Type B pancreatic cell (in vitro differentiated cells): ENCODE results near the gene PRDM15. TPM values are rescaled to one million over a fixed set of nuclear protein-coding genes. Genes with fewer than 3 reads are reported as not detected.
A peak's percentile ranks its signal among the peaks of the same experiment; 100 is the strongest.

Experiments
- DNase-seq: peaks from one replicate; pipeline ENCODE4 v3.0.0; 2021; ENCODE audit warnings: mixed read lengths; ENCODE audit not compliant: unreplicated experiment; ENCODE audit errors: extremely low spot score
- H3K27ac Mint-ChIP-seq: 2 replicates; pipeline ENCODE4 v1.8.0; 2021; ENCODE audit warnings: mild to moderate bottlenecking, mixed read lengths
- H3K27me3 Mint-ChIP-seq: 2 replicates; pipeline ENCODE4 v1.8.0; 2021; ENCODE audit warnings: mixed read lengths
- H3K36me3 Mint-ChIP-seq: 2 replicates; pipeline ENCODE4 v1.8.0; 2021; ENCODE audit warnings: mixed read lengths
- H3K4me1 Mint-ChIP-seq: one replicate; pipeline ENCODE4 v1.8.0; 2021; ENCODE audit warnings: mixed read lengths; ENCODE audit not compliant: unreplicated experiment
- H3K4me3 Mint-ChIP-seq: 2 replicates; pipeline ENCODE4 v1.8.0; 2021; ENCODE audit warnings: mild to moderate bottlenecking, mixed read lengths
- H3K9me3 Mint-ChIP-seq: 2 replicates; pipeline ENCODE4 v1.8.0; 2021; ENCODE audit warnings: mixed read lengths
- total RNA-seq: library from RNA; stranded (reverse); gene quantifications from 2 replicates; pipeline ENCODE4 v1.2.1, GENCODE V29; 2021; ENCODE audit warnings: low replicate concordance
- TF ChIP-seq, protein P1 (sequence below): fragments of 200-600 bp; sonication (generic); conservative IDR thresholded peaks from 2 replicates; pipeline ENCODE4 v1.5.0; 2021; ENCODE audit warnings: antibody characterized with exemption, mild to moderate bottlenecking

Gene PRDM15
- total RNA-seq, 1 donor from 2014 or later, result 8.8 TPM

GRCh38 chr21:41764558-41765419 lies 114.4 kb downstream of the PRDM15 start:
- DNase-seq, result no peak
- Mint-ChIP-seq H3K27me3 (peaks cover 72% of the 10 kb centered on the region), H3K4me3 (peak overlapping the region; percentile 91), H3K4me1 (peaks cover 60% of the 10 kb centered on the region), H3K9me3 (no peaks in the 10 kb centered on the region), H3K27ac (peak overlapping the region; percentile 89), H3K36me3 (no peaks in the 10 kb centered on the region)
- TF ChIP-seq, protein P1, sequence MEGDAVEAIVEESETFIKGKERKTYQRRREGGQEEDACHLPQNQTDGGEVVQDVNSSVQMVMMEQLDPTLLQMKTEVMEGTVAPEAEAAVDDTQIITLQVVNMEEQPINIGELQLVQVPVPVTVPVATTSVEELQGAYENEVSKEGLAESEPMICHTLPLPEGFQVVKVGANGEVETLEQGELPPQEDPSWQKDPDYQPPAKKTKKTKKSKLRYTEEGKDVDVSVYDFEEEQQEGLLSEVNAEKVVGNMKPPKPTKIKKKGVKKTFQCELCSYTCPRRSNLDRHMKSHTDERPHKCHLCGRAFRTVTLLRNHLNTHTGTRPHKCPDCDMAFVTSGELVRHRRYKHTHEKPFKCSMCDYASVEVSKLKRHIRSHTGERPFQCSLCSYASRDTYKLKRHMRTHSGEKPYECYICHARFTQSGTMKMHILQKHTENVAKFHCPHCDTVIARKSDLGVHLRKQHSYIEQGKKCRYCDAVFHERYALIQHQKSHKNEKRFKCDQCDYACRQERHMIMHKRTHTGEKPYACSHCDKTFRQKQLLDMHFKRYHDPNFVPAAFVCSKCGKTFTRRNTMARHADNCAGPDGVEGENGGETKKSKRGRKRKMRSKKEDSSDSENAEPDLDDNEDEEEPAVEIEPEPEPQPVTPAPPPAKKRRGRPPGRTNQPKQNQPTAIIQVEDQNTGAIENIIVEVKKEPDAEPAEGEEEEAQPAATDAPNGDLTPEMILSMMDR, result no peak

DNA sequence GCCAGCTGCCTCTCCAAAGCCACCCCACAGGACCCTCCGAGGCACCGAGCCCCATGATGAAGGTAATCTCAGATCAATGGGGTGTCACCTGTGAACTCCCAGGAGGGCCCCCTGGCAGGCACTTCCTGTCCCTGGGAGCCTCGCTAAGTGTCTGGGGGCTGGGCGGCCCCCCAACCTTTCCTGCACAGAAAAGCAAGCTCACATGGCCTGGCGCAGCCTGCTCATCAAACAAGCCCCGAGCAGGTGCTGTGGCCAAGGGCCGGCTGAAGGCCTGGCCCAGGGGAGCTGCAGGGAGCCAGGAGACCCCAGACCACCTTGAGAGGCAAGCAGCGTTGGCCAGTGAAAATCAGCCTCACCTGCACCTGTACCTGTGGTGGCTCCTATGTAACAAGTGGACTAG lies 115.1 kb downstream of the PRDM15 start:
- Mint-ChIP-seq H3K27me3 (peaks cover 64% of the 10 kb centered on the region), H3K27ac (peak overlapping the region; percentile 89), H3K4me3 (peak overlapping the region; percentile 91), H3K36me3 (no peaks in the 10 kb centered on the region), H3K4me1 (peaks cover 59% of the 10 kb centered on the region), H3K9me3 (no peaks in the 10 kb centered on the region)
- no peak for DNase-seq
- TF ChIP-seq, protein P1, result no peak

DNA sequence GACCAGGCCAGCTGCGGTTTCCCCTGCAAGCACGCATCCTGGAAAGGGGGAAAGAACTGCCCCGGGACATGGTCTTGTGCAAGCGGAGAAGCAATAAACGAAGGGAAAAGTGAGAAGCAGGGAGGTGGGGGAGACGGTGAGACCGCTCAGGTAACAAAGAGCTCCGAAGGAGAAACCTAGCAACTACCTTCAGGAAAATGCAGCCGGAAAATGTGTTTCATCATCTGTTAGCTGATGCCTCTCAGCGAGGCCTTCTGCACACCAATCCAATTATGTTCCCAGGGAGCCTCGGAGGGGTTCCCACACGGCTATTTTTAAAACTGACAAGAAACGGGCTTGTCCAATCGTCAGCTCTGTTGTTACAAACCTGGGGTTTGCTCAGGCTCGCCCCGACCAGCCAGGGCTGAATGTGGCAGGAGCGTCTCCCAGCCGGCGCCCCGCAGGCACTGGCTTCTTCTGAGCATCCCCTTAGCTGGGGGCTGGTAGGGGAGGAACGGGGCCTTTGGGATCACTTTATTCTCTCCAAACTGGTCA lies 115.7 kb downstream of the PRDM15 start:
- no peaks in the 10 kb centered on the region for H3K36me3 Mint-ChIP-seq
- H3K27me3 Mint-ChIP-seq, result peaks cover 59% of the 10 kb centered on the region
- peaks cover 54% of the 10 kb centered on the region for H3K4me1 Mint-ChIP-seq
- H3K4me3 Mint-ChIP-seq, result peak overlapping the region; percentile 91
- TF ChIP-seq, protein P1, result no peak
- H3K27ac Mint-ChIP-seq, result peak overlapping the region; percentile 71
- no peak for DNase-seq
- no peaks in the 10 kb centered on the region for H3K9me3 Mint-ChIP-seq

DNA sequence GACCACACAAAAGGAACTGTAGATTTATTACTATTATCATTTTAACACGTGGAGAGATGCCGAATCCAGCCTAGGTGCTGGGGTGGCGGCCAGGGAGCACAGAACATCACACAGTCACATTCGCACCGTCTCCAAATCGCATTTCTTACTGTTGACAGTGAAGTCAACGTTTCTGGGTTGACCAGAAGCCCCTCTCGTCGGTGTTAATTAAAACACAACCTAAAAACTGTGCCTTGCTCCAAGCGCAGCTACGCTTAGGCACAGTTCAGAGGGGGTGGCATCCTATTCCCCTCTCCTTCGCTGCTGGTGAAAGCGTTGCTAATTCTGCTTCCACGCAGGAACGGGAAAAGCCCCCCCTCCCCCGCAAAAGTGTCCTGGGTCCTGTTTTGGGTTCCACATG lies 116.4 kb downstream of the PRDM15 start:
- H3K27ac Mint-ChIP-seq, result peak overlapping the region; percentile 71
- H3K36me3 Mint-ChIP-seq, result peaks cover 5% of the 10 kb centered on the region
- peak overlapping the region; percentile 91 for H3K4me3 Mint-ChIP-seq
- DNase-seq, result no peak
- TF ChIP-seq, protein P1, result no peak
- no peaks in the 10 kb centered on the region for H3K9me3 Mint-ChIP-seq
- H3K4me1 Mint-ChIP-seq, result peaks cover 49% of the 10 kb centered on the region
- H3K27me3 Mint-ChIP-seq, result peaks cover 52% of the 10 kb centered on the region

DNA sequence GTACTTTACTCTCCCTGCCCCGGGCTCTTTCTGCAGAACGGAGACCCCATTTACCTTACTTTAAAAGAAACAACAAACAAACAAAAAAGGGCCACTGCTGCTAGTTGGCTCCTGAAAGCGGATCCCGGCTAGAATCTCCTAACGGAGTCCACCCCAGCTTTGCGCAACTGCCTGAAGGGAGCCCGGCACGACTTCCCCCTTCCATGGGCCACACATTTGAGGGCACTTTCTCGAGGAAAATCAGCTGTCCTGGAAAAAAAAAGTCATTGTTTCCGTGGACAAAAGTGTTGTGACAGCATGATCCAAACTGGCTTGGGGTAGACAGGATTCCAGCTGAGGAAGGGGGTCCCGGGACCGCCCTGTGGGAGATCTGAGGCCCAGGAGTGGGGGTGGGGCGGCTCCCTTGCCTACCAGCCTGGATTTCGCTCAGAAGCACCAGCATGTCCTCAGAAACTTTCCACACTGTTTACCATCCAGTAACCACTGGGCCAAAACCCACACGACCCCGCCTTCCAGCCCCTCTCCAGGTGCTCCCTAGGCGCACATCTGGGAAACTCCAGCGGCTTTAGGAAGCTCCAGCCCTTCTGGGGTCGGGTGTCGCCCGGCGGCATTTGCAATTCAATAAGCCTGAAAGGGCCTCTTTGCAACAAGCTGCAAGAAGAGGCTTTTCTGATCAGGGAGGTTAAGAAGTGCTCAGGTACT lies 117.1 kb downstream of the PRDM15 start:
- Mint-ChIP-seq H3K4me3 (peak overlapping the region; percentile 91), H3K27me3 (peaks cover 45% of the 10 kb centered on the region), H3K9me3 (no peaks in the 10 kb centered on the region), H3K36me3 (peaks cover 5% of the 10 kb centered on the region), H3K4me1 (peaks cover 42% of the 10 kb centered on the region), H3K27ac (peak overlapping the region; percentile 71)
- no peak for DNase-seq
- TF ChIP-seq, protein P1, result no peak
